T-helper 17 cell (primary cell): ENCODE results near the gene ERVW-1. TPM values are rescaled to one million over a fixed set of nuclear protein-coding genes. Genes with fewer than 3 reads are reported as not detected.
"Not testable (repeated sequence)": the region's sequence is repeated elsewhere in the genome, so short reads cannot be mapped to it uniquely, and the experiment has no call there.

Source experiments
- ATAC-seq: fragments of 150-1000 bp; cut with Tn5 transposase; 2 replicates; pipeline ENCODE4 v1.10.0; 2021; ENCODE audit warnings: mild to moderate bottlenecking, moderate library complexity
- DNase-seq, 3 donors: peaks; one replicate each; pipeline versions ENCODE4 v3.0.0 to v3.0.0-alpha.2; 2020 to 2021
- H3K9me3 ChIP-seq: one replicate; pipeline ENCODE4 v1.7.0; 2013; ENCODE audit warnings: low read length, mild to moderate bottlenecking; ENCODE audit not compliant: control insufficient read depth, poor library complexity, severe bottlenecking
- H3K27ac Mint-ChIP-seq: one replicate; pipeline ENCODE4 v1.8.0; 2022; ENCODE audit warnings: mild to moderate bottlenecking, moderate library complexity, mixed read lengths
- H3K27me3 Mint-ChIP-seq: one replicate; pipeline ENCODE4 v1.8.0; 2022; ENCODE audit warnings: mixed read lengths
- H3K36me3 Mint-ChIP-seq: one replicate; pipeline ENCODE4 v1.8.0; 2022; ENCODE audit warnings: low read depth, mixed read lengths
- H3K4me1 Mint-ChIP-seq: one replicate; pipeline ENCODE4 v1.8.0; 2022; ENCODE audit warnings: mild to moderate bottlenecking, mixed read lengths
- H3K4me3 Mint-ChIP-seq: one replicate; pipeline ENCODE4 v1.8.0; 2022; ENCODE audit warnings: mild to moderate bottlenecking, moderate library complexity, mixed read lengths
- total RNA-seq, 4 donors: library from RNA in 2 of 4; stranded (reverse) in 2 of 4; gene quantifications; one replicate each; pipeline ENCODE4 v1.2.3 and lab custom pipeline; 2022 to 2026

Gene ERVW-1
- total RNA-seq, 2 donors from 2014 or later = not detected

DNA sequence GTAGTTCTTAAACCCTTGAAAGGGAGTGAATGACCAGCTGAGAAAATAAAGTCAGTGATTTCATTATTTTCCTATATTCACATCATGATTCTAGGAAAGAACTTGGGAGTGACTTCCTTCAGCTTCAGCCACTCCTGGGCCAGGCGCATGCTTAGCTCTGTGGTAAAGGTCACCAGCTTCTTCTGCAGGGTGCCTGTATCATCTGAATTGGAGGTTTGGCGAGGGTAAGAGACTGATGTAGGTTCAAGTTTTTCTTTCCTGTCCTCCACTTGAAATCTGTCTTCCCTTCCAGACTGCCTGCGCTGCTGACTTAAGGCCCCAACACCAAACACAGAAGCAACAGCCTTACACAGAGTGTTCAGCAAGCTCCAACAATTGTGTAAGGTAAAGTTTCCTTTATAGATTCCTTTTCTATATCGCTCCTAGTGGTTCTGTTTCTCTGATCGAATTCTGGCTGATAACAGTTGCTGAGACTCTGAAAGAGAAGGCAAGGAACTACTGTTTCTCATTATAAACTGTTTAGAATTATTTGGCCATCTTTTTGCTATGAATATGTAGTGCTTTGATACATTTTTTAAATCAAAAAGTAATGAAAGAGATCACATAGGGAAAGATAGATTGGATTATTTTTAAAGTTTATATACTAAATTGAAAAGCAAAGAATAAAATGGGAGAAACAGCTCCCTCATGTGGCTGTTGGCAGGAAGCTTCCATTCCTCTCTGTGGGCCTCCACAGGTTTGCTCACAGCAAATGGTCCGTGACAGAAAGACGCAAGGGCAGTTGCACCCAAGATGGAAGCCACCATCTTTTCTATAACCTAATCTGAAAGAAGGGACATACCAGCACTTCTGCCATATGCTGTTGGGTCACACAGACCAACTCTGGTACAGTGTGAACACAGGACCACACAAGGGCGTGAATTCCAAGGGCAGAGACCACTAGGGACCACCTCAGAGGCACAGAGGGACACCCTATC, 16.4 kb downstream of the ERVW-1 start:
- Mint-ChIP-seq H3K27ac (no peak overlapping the region), H3K27me3 (no peaks in the 10 kb centered on the region), H3K36me3 (no peaks in the 10 kb centered on the region), H3K4me3 (no peak overlapping the region), H3K4me1 (no peaks in the 10 kb centered on the region)
- ATAC-seq (peak; percentile 76), DNase-seq (no peak)
- no peaks in the 10 kb centered on the region for H3K9me3 ChIP-seq

DNA sequence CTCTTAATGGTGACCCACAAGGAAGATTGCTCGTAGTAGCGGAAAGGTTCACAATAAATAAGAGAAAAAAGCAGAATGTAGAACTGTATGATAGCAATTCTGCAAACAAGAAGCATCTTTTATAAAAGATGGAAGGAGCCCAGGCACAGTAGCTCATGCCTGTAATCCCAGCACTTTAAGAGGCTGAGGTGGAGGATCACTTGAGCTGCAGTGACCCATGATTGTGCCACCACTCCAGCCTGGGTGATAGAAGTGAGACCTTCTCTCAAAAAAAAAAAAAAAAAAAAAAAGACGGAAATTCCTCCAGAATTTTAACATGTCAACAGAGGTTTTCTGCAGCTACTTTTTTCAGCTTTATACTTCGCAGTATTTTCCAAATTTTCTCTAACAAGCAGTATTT, 17.2 kb downstream of the ERVW-1 start:
- no peak for ATAC-seq
- H3K27me3 Mint-ChIP-seq = no peaks in the 10 kb centered on the region
- no peaks in the 10 kb centered on the region for H3K36me3 Mint-ChIP-seq
- DNase-seq = no peak
- H3K4me1 Mint-ChIP-seq = no peaks in the 10 kb centered on the region
- no peak overlapping the region for H3K27ac Mint-ChIP-seq
- no peak overlapping the region for H3K4me3 Mint-ChIP-seq
- H3K9me3 ChIP-seq = no peaks in the 10 kb centered on the region

DNA sequence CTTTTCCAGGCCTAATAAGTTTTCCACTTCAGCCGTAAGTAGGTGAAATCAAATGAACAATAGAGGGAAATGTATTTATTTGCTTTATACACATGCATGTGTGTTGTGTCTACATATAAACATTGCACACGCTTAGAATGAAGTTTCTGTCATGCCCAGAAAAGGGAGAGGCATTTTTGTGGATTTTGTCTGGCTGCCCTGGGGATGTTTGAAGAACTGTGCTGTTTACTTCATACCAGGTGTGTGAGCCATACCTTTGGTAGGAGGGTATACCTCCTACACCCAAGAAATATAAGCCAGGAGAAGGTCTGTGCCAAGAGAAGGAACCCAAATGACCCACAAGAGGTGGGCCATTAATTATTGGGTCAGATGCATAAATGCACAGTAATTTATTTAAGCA, 17.6 kb downstream of the ERVW-1 start:
- H3K9me3 ChIP-seq = no peaks in the 10 kb centered on the region
- no peaks in the 10 kb centered on the region for H3K4me1 Mint-ChIP-seq
- no peaks in the 10 kb centered on the region for H3K27me3 Mint-ChIP-seq
- no peak overlapping the region for H3K27ac Mint-ChIP-seq
- H3K36me3 Mint-ChIP-seq = no peaks in the 10 kb centered on the region
- H3K4me3 Mint-ChIP-seq = no peak overlapping the region
- no peak for DNase-seq
- no peak for ATAC-seq

- ATAC-seq = no peak
- DNase-seq = no peak
- Mint-ChIP-seq H3K27ac (no peak overlapping the region), H3K4me3 (no peak overlapping the region), H3K36me3 (peaks cover 6% of the 10 kb centered on the region), H3K4me1 (peaks cover 3% of the 10 kb centered on the region), H3K27me3 (no peaks in the 10 kb centered on the region)
- H3K9me3 ChIP-seq = no peaks in the 10 kb centered on the region
Measured at GRCh38 chr7:92456236-92456635, 21.5 kb downstream of the ERVW-1 start.

GRCh38 chr7:92451645-92452044, 26.1 kb downstream of the ERVW-1 start:
- no peak for ATAC-seq

DNA sequence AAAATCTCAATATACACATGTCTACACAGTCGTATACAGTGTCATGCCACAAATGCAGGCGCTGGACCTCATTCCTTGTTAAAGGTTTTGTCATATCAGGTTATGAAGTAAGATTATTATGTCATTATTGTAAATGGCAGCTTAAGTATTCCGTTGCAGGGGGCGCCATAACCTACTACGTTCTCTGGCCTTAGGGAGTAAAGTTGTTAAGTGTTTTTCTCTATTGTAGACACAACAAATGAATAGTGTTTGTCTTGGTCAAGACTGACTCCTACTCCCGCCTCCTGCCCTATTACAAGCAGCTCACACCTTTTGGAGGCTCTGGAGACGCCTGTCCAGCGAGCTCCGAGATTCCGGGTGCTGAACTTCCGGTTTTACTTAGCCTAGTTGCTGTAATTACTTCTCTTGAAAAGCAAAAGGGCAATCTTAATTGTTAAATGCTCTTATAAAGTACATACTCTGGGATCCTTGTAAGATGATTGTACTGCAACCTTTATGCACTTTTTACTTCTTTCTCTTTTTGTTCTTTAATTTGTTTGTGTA, 29.5 kb downstream of the ERVW-1 start:
- peak overlapping the region; percentile 89 for H3K4me3 Mint-ChIP-seq
- no peaks in the 10 kb centered on the region for H3K9me3 ChIP-seq
- peak overlapping the region; percentile 98 for H3K27ac Mint-ChIP-seq
- DNase-seq (peak; percentile 31 to 40 (median 31)), ATAC-seq (peak; percentile 71)
- H3K27me3 Mint-ChIP-seq = no peaks in the 10 kb centered on the region
- peaks cover 2% of the 10 kb centered on the region for H3K36me3 Mint-ChIP-seq
- peaks cover 13% of the 10 kb centered on the region for H3K4me1 Mint-ChIP-seq

More at GRCh38 chr7:92451645-92452044, 26.1 kb downstream of the ERVW-1 start:
- Mint-ChIP-seq H3K27ac (no peak overlapping the region), H3K4me3 (no peak overlapping the region), H3K27me3 (no peaks in the 10 kb centered on the region), H3K4me1 (peaks cover 7% of the 10 kb centered on the region), H3K36me3 (peaks cover 6% of the 10 kb centered on the region)
- no peak for DNase-seq
- no peaks in the 10 kb centered on the region for H3K9me3 ChIP-seq

- DNase-seq (peak; percentile 64 to 70 (median 68)), ATAC-seq (peak; percentile 82)
- no peaks in the 10 kb centered on the region for H3K9me3 ChIP-seq
- H3K4me3 Mint-ChIP-seq = peak within 1 kb of the TSS; percentile 89
- H3K27me3 Mint-ChIP-seq = no peaks in the 10 kb centered on the region
- H3K36me3 Mint-ChIP-seq = no peaks in the 10 kb centered on the region
- H3K27ac Mint-ChIP-seq = peak within 1 kb of the TSS; percentile 98
- H3K4me1 Mint-ChIP-seq = peaks cover 11% of the 10 kb centered on the region
Measured at GRCh38 chr7:92447345-92448204, 30.2 kb downstream of the ERVW-1 start, which contains the start of gene GATAD1. Gene GATAD1 (plus strand): TSS chr7:92447482. CDS start chr7:92447730, 248 bp downstream.

DNA sequence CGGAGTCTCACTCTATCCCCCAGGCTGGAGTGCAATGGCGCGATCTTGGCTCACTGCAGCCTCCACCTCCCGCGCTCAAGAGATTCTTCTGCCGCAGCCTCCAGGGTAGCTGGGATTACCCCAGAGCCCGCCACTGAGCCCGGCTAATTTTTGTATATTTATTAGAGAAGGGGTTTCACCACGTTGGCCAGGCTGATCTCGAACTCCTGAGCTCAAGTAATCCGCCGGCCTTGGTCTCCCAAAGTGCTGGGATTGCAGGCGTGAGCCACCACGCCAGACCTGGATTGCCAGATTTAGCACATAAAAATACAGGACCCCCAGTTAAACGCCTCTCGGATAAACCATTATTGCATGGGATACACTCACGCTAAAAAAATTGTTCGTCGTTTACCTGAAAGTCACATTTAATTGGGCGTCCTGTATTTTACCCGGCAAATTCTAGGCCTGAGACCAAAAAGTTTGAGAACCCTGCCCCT, 30.8 kb downstream of the ERVW-1 start:
- H3K9me3 ChIP-seq = no peaks in the 10 kb centered on the region
- no peak for ATAC-seq
- H3K36me3 Mint-ChIP-seq = no peaks in the 10 kb centered on the region
- H3K27me3 Mint-ChIP-seq = no peaks in the 10 kb centered on the region
- peaks cover 11% of the 10 kb centered on the region for H3K4me1 Mint-ChIP-seq
- H3K27ac Mint-ChIP-seq = peak overlapping the region; percentile 98
- H3K4me3 Mint-ChIP-seq = peak overlapping the region; percentile 89
- no peak for DNase-seq

DNA sequence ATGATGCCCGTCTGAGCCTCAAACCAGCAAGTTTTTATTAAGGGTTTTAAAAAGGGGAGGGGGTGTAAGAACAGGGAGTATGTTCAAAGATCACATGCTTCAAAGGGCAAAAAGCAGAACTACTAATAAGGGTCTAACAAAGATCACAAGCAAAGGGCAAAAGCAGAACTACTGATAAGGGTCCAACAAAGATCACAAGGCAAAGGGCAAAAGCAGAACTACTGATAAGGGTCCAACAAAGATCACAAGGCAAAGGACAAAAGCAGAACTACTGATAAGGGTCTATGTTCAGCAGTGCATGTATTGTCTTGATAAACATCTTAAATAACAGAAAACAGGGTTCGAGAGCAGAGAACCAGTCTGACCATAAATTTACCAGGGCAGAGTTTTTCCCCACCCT, 35.0 kb downstream of the ERVW-1 start:
- H3K4me3 Mint-ChIP-seq, DNase-seq, H3K9me3 ChIP-seq, ATAC-seq, H3K27me3 Mint-ChIP-seq, H3K27ac Mint-ChIP-seq, H3K4me1 Mint-ChIP-seq, H3K36me3 Mint-ChIP-seq: not testable (repeated sequence)

GRCh38 chr7:92437956-92438491, 39.7 kb downstream of the ERVW-1 start:
- Mint-ChIP-seq H3K4me1 (no peaks in the 10 kb centered on the region), H3K27ac (no peak overlapping the region), H3K4me3 (no peak overlapping the region), H3K36me3 (peaks cover 6% of the 10 kb centered on the region), H3K27me3 (no peaks in the 10 kb centered on the region)
- DNase-seq (no peak), ATAC-seq (no peak)
- H3K9me3 ChIP-seq = no peaks in the 10 kb centered on the region

DNA sequence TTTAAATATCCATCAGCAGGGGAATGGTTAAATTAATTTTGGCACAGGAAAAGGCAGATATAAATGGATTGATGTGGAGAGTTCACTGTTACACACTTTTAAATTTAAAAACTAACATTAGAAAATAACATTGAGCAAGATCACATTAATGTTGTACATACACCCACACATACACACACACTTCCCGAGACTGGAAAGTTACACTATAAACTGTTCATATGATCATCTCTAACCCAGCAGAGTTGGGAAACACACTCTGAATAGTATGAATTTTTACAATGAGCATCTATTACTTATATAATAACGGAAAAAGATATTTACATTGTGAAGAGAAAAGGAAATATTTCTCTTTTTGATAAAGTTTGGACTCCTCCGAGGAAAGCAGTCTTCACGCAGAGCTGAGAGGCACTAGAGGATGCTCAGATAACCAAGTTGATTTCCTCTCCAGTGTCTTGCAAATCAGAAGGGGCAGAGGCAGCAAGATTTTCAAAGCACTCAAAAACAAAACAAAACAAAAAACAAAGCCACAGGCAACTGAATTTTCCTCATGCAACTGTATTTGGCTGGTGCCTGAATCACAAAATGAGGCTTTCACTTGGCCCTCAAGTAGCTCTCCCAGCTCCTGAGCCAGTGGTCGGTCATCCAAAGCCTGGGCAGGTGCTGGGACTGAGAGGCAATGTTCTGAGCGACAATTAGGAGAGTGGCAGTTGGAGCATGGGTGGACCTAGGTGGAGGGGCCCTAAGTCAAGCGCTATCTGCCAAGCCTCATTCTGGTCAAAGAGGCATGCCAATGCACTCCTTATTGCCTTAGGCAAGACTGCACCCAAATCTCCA, 40.9 kb downstream of the ERVW-1 start:
- H3K4me3 Mint-ChIP-seq = no peak overlapping the region
- no peak overlapping the region for H3K27ac Mint-ChIP-seq
- H3K36me3 Mint-ChIP-seq = peaks cover 6% of the 10 kb centered on the region
- no peaks in the 10 kb centered on the region for H3K9me3 ChIP-seq
- ATAC-seq (no peak), DNase-seq (no peak)
- no peaks in the 10 kb centered on the region for H3K4me1 Mint-ChIP-seq
- no peaks in the 10 kb centered on the region for H3K27me3 Mint-ChIP-seq

GRCh38 chr7:92435542-92435941, 42.2 kb downstream of the ERVW-1 start:
- ATAC-seq (no peak), DNase-seq (no peak)
- H3K36me3 Mint-ChIP-seq = peaks cover 6% of the 10 kb centered on the region
- H3K4me1 Mint-ChIP-seq = no peaks in the 10 kb centered on the region
- H3K27me3 Mint-ChIP-seq = no peaks in the 10 kb centered on the region
- H3K27ac Mint-ChIP-seq = no peak overlapping the region
- H3K4me3 Mint-ChIP-seq = no peak overlapping the region
- H3K9me3 ChIP-seq = no peaks in the 10 kb centered on the region
